ENCODE results near the gene ARHGEF5.
"Not testable (repeated sequence)": the region's sequence is repeated elsewhere in the genome, so short reads cannot be mapped to it uniquely, and the experiment has no call there.

DNA sequence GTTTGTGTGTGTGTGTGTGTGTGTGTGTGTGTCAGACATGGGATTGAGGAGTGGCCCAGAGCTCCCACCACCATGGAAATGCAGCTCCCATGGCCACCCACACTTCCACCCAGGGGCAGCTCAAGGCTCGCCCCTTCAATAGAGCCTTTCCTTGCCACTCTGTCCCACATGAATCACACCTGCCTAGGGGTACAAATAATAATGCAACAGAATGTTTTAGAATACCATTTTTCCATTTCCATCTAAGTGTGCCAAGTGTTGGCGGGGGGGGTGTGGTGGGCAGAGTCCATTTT is 23.3 kb upstream of the ARHGEF5 start:
- TF ChIP-seq POLR2A (IDR thresholded peaks at IDR 0.05): not testable (repeated sequence)
- TF ChIP-seq, protein P1, sequence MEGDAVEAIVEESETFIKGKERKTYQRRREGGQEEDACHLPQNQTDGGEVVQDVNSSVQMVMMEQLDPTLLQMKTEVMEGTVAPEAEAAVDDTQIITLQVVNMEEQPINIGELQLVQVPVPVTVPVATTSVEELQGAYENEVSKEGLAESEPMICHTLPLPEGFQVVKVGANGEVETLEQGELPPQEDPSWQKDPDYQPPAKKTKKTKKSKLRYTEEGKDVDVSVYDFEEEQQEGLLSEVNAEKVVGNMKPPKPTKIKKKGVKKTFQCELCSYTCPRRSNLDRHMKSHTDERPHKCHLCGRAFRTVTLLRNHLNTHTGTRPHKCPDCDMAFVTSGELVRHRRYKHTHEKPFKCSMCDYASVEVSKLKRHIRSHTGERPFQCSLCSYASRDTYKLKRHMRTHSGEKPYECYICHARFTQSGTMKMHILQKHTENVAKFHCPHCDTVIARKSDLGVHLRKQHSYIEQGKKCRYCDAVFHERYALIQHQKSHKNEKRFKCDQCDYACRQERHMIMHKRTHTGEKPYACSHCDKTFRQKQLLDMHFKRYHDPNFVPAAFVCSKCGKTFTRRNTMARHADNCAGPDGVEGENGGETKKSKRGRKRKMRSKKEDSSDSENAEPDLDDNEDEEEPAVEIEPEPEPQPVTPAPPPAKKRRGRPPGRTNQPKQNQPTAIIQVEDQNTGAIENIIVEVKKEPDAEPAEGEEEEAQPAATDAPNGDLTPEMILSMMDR (IDR thresholded peaks at IDR 0.05): not testable (repeated sequence)
